RWPE1 (cell line): Measurements from ENCODE around the gene NT5C.
A peak's percentile ranks its signal among the peaks of the same experiment; 100 is the strongest.
"Not testable (repeated sequence)": the region's sequence is repeated elsewhere in the genome, so short reads cannot be mapped to it uniquely, and the experiment has no call there.

Source experiments
- CTCF ChIA-PET: fragments of 350-600 bp; sonication (Branson Sonifier 250); formaldehyde crosslinking; extraction: SDS; loops from one replicate; lab custom pipeline; 2021; lab: Yijun Ruan, JAX
- POLR2A ChIA-PET: fragments of 400-600 bp; formaldehyde crosslinking; extraction: SDS; loops from one replicate; lab custom pipeline; 2020; ENCODE audit warnings: antibody characterized with exemption; ENCODE audit not compliant: low non-redundant PET; lab: Yijun Ruan, JAX
- DNase-seq: peaks from one replicate; pipeline ENCODE4 v3.0.0; 2012; ENCODE audit warnings: low spot score
- H3K27ac ChIP-seq: fragments of 450-650 bp; 2 replicates; pipeline ENCODE4 v1.5.1; 2017
- TF ChIP-seq, protein P1 (sequence below): fragments of 450-650 bp; conservative IDR thresholded peaks from 2 replicates; pipeline ENCODE4 v1.5.1; 2017; ENCODE audit warnings: low read depth, mild to moderate bottlenecking

NT5C gene

DNA sequence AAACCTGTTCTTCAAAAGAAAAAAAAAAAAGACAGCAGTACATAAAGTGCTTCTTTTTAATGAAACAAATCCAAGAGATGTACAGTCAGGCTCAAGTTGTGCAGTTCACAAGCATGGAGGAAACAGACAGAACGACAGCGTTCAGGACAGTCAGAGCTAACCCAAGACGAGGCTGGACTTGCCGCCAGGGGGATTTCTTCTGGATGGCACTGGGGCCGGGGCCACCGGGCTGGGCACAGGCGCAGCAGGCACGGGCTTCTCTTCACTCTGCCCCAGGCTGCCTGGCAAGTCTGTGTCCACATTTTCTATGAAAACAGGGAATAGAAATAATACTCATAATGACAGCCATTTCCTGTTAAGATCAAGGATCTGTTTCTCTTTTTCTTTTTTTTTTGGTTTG lies 4.4 kb upstream of the NT5C start:
- POLR2A ChIA-PET = no interaction called here
- no peak for DNase-seq
- TF ChIP-seq, protein P1, sequence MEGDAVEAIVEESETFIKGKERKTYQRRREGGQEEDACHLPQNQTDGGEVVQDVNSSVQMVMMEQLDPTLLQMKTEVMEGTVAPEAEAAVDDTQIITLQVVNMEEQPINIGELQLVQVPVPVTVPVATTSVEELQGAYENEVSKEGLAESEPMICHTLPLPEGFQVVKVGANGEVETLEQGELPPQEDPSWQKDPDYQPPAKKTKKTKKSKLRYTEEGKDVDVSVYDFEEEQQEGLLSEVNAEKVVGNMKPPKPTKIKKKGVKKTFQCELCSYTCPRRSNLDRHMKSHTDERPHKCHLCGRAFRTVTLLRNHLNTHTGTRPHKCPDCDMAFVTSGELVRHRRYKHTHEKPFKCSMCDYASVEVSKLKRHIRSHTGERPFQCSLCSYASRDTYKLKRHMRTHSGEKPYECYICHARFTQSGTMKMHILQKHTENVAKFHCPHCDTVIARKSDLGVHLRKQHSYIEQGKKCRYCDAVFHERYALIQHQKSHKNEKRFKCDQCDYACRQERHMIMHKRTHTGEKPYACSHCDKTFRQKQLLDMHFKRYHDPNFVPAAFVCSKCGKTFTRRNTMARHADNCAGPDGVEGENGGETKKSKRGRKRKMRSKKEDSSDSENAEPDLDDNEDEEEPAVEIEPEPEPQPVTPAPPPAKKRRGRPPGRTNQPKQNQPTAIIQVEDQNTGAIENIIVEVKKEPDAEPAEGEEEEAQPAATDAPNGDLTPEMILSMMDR = no peak
- CTCF ChIA-PET = interaction anchor here (0.6 to 0.8 kb wide), 2 partner anchors 12 to 15 kb away, joined by 3 read pairs; no protein-coding TSS in a partner anchor
- peak overlapping the region; percentile 67 for H3K27ac ChIP-seq

DNA sequence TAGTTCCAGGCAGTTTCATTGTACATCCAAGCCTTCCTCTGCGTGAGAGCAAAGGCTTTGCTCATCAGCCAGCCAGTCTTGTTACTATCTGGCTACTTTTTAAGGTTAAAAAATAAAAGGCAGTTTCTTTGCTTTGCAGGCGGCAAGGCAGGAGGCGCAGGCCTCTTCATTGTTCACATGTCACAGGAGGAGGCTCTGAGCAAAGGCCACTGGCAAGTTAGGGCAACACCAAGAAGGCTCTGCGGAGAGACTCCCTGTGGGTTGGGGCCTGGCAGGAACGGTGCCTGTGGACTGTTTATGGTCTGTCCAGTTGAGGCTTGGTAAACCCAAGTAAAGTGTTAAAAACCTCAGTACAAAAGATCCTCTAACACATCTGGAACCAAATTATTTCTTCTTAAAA lies 3.9 kb upstream of the NT5C start:
- TF ChIP-seq, protein P1 = no peak
- CTCF ChIA-PET = interaction anchor here (5.8 kb wide), 1 partner anchor 21 kb away, joined by 61 read pairs; no protein-coding TSS in a partner anchor
- H3K27ac ChIP-seq = peak overlapping the region; percentile 67
- POLR2A ChIA-PET = no interaction called here
- DNase-seq = no peak

DNA sequence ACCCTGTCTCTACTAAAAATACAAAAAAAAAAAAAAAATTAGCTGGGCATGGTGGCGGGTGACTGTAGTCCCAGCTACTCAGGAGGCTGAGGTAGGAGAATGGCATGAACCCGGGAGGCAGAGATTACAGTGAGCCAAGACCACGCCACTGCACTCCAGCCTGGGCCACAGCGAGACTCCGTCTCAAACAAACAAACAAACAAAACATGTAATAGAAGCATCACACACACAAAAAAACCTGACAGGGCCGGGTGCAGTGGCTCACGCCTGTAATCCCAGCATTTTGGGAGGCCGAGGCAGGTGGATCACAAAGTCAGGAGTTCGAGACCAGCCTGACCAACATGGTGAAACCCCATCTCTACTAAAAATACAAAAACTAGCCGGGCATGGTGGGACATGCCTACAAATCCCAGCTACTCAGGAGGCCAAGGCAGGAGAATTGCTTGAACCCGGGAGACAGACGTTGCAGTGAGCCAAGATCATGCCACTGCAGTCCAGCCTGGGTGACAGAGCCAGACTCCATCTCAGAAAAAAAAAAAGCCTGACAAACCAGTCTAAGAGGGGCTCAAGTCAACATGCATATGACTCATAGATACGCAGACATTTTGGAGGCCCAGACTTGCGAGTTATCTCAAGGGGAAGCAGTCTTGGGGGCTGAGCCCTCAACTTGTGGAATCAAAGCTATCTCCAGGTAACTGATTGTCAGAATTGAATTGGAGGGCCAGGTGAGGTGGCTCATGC lies 2.2 kb upstream of the NT5C start:
- CTCF ChIA-PET = interaction anchor here (0.6 to 5.8 kb wide), 3 partner anchors 19 to 1047 kb away, joined by 3 to 61 read pairs (median 3); no protein-coding TSS in a partner anchor
- POLR2A ChIA-PET, DNase-seq: not testable (repeated sequence)
- peak overlapping the region; percentile 100 for H3K27ac ChIP-seq

DNA sequence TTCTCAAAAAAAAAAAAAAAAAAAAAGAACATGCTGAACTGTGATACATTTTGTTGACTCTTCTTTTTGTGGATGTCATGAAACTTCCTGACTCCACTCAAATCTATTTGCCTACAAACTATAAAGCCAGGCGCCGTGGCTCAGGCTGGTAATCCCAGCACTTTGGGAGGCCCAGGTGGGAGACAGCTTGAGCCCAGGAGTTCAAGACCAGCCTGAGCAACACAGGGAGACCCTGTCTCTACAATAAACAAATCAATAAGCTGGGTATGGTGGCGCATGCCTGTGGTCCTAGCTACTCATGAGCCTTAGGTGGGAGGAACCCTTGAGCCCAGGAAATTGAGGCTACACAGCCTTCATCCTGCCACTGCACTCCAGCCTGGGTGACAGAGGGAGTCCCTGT lies 1.5 kb upstream of the NT5C start:
- ChIA-PET CTCF (interaction anchor here (0.6 to 5.8 kb wide), 3 partner anchors 18 to 29 kb away, joined by 3 to 61 read pairs (median 3); no protein-coding TSS in a partner anchor), POLR2A (no interaction called here)
- peak overlapping the region; percentile 100 for H3K27ac ChIP-seq
- no peak for DNase-seq
- TF ChIP-seq, protein P1 = no peak

DNA sequence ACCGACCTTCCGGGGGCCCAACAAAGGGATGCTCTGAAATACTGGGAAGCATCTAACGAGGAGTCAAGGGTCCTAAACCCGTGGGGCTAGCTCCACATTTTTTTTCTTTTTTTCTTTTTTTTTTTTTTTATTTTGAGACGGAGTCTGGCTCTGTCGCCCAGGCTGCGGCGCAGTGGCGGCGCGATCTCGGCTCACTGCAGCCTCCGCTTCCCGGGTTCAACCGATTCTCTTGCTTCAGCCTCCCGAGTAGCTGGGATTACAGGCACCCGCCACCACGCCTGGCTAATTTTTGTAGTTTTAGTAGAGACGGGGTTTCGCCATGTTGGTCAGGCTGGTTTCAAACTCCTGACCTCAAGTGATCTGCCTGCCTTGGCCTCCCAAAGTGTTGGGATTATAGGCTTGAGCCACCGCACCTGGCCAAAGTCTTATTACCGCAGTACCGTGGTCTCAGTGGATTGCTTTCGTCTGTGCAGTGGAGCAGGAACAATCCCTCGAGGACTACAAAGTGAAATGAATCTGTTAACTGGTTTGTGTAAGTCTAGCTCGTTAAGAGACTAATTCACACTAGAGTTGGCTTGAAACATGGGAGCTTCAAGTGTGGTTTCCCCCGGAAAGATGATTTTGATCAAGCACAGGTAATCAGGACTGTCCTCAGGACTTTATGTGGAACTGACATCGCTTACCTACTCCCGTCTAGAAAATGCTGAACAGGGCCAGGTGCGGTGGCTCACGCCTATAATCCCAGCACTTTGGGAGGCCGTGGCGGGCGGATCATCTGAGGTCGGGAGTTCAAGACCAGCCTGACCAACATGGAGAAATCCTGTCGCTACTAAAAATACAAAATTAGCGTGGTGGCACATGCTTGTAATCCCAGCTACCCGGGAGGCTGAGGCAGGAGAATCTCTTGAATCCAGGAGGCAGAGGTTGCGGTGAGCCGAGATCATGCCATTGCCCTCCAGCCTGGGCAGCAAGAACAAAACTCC lies 767 bp upstream of the NT5C start:
- POLR2A ChIA-PET = interaction anchor here (0.8 to 1.8 kb wide), 2 partner anchors 16 to 18 kb away, joined by 5 to 6 read pairs; no protein-coding TSS in a partner anchor
- DNase-seq = not testable (repeated sequence)
- CTCF ChIA-PET = interaction anchor here (0.6 to 5.8 kb wide), 8 partner anchors 9 to 39 kb away, joined by 3 to 61 read pairs (median 4); no protein-coding TSS in a partner anchor
- peak overlapping the region; percentile 100 for H3K27ac ChIP-seq

DNA sequence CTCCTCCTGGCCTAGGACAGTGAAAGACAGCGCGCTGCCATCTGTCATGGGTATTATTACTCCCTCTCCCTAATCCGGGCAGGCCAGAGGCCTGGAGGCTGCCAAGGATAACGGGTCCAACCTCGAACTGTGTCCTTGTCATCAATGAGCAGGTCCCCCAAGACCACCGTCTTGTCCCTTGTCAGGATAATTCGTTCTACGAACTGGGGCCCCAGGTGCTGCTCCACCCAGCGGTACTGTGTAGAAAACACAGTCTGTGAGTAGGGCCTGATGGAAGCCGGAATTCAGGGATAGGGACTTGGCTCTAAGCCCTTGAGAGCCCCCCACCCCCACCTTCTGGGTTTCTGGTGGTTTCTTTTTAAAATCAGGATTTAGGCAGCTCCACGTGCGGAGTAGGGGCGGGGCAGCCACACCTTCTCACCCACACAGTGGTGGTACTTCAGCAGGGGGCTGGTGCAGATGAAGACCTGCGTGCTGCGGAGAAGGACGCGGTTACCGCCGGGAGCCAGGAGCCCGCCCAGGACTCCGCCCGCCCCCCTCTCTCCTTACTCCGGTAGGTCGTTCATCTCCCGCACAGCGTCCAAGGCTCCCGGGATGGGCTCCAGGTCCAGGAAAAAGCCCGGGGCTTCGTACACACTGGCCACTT lies 787 bp downstream of the NT5C start:
- H3K27ac ChIP-seq = peak overlapping the region; percentile 100
- ChIA-PET POLR2A (interaction anchor here (0.9 to 1.8 kb wide), 2 partner anchors 17 to 23 kb away, joined by 4 to 6 read pairs; no protein-coding TSS in a partner anchor), CTCF (interaction anchor here (0.6 to 5.8 kb wide), 9 partner anchors 14 to 61 kb away, joined by 3 to 61 read pairs (median 4); no protein-coding TSS in a partner anchor)
- DNase-seq = peak; percentile 54
- TF ChIP-seq, protein P1 = peak; percentile 62
